GM12878 (cell line): Measurements from ENCODE around the gene RPS3. TPM values are rescaled to one million over a fixed set of nuclear protein-coding genes. Genes with fewer than 3 reads are reported as not detected.
"Not testable (repeated sequence)": the region's sequence is repeated elsewhere in the genome, so short reads cannot be mapped to it uniquely, and the experiment has no call there.

ENCODE experiments used
- ATAC-seq: fragments of 200-7000 bp; cut with Tn5 transposase; 3 replicates; pipeline ENCODE4 v1.9.1; 2020; ENCODE audit warnings: mild to moderate bottlenecking, moderate library complexity
- BruUV-seq: library from RNA; stranded (reverse); fragments of 400-500 nt; replicated peaks from 2 replicates; lab custom pipeline; 2021; lab: Mats Ljungman, UMichigan
- CTCF ChIA-PET: fragments of 300-600 bp; sonication (Branson Sonifier 250); formaldehyde crosslinking; extraction: SDS; loops from one replicate; lab custom pipeline; 2021; ENCODE audit warnings: inconsistent platforms; lab: Yijun Ruan, JAX
- POLR2A ChIA-PET: fragments of 350-600 bp; formaldehyde crosslinking; extraction: SDS; loops from one replicate; lab custom pipeline; 2021; ENCODE audit warnings: inconsistent platforms; lab: Charles Lee
- RAD21 ChIA-PET: fragments of 300-600 bp; sonication (Branson Sonifier 250); formaldehyde crosslinking; loops from one replicate; lab custom pipeline; 2023; ENCODE audit warnings: antibody characterized with exemption; ENCODE audit not compliant: unreplicated experiment; lab: Charles Lee
- SMC1A ChIA-PET: fragments of 300-600 bp; sonication (Branson Sonifier 250); formaldehyde crosslinking; loops from one replicate; lab custom pipeline; 2023; ENCODE audit not compliant: unreplicated experiment, uncharacterized antibody; lab: Charles Lee
- DNase-seq: peaks from one replicate; pipeline ENCODE4 v3.0.0-alpha.2; 2011; ENCODE audit warnings: low read depth, low spot score
- FAIRE-seq: peaks from 3 replicates; lab custom pipeline; 2011; peaks lifted over from hg19 to GRCh38; lab: Jason Lieb, UNC
- H2AFZ ChIP-seq: 2 replicates; pipeline ENCODE4 v1.6.0; 2011; ENCODE audit warnings: low read depth, low read length, control low read depth; ENCODE audit not compliant: control insufficient read depth
- H3K27ac ChIP-seq: 2 replicates; pipeline ENCODE4 v1.5.1; 2011; ENCODE audit warnings: control low read depth; ENCODE audit not compliant: control insufficient read depth, insufficient read depth
- H3K27me3 ChIP-seq, 2 experiments: replicated peaks in 1 of 2; 2 replicates each; pipeline versions ENCODE4 v1.6.0 to v1.6.1; 2011; ENCODE audit warnings: low read length in 1 of 2; ENCODE audit not compliant: control insufficient read depth in 2 of 2, insufficient read depth in 2 of 2
- H3K36me3 ChIP-seq, 2 experiments: 2 replicates each; pipeline ENCODE4 v1.5.1; 2011; ENCODE audit warnings: low read length in 1 of 2; ENCODE audit not compliant: control insufficient read depth in 2 of 2, insufficient read depth in 2 of 2
- H3K4me1 ChIP-seq: 2 replicates; pipeline ENCODE4 v1.6.1; 2011; ENCODE audit warnings: mild to moderate bottlenecking, low read length, moderate library complexity, mixed read lengths; ENCODE audit not compliant: control insufficient read depth, insufficient read depth
- H3K4me2 ChIP-seq: 2 replicates; pipeline ENCODE4 v1.6.0; 2011; ENCODE audit warnings: control low read depth; ENCODE audit not compliant: control insufficient read depth, insufficient read depth
- H3K4me3 ChIP-seq: fragments of 200-600 bp; sonication (generic); 2 replicates; pipeline ENCODE4 v1.5.1; 2016
- H3K79me2 ChIP-seq: 2 replicates; pipeline ENCODE4 v1.6.0; 2011; ENCODE audit warnings: low read length; ENCODE audit not compliant: control insufficient read depth, insufficient read depth
- H3K9ac ChIP-seq: 2 replicates; pipeline ENCODE4 v1.8.0; 2011; ENCODE audit warnings: low read length, control low read depth, mixed read lengths; ENCODE audit not compliant: control insufficient read depth, insufficient read depth
- H3K9me3 ChIP-seq: replicated peaks from 3 replicates; pipeline ENCODE4 v1.5.1; 2011; ENCODE audit warnings: mild to moderate bottlenecking, low read length; ENCODE audit not compliant: control insufficient read depth, insufficient read depth
- H4K20me1 ChIP-seq: 2 replicates; pipeline ENCODE4 v1.6.0; 2011; ENCODE audit not compliant: control insufficient read depth, insufficient read depth
- GABPA ChIP-seq: IDR thresholded peaks from 2 replicates; pipeline ENCODE4 v1.6.1; 2014; ENCODE audit warnings: antibody characterized with exemption, low read depth, mild to moderate bottlenecking, inconsistent platforms
- WGBS: methylation state at CpG from one replicate; pipeline ENCODE4 v1.1.6; 2016; ENCODE audit warnings: low lambda C conversion rate; ENCODE audit not compliant: insufficient replicate concordance, insufficient coverage; ENCODE audit errors: missing lambda C conversion rate; 5-methylcytosine and 5-hydroxymethylcytosine counted together
- in situ Hi-C: fragments of 300-500 bp; cut with MboI; formaldehyde crosslinking; loops from 9 replicates; pipeline ENCODE4 v1.14.3; 2018; ENCODE audit warnings: mixed read lengths
- intact Hi-C: fragments of 100-400 bp; cut with micrococcal nuclease; formaldehyde crosslinking; loops from one replicate; pipeline ENCODE4 v1.14.2; 2022; ENCODE audit not compliant: unreplicated experiment
- polyA plus RNA-seq, 11 experiments: library from polyadenylated mRNA; depleted of rRNA in 4 of 11; unstranded in 6 of 11; stranded (reverse) in 5 of 11; fragments of >200 nt; fragmentation: Nextera tagmentation in 4 of 11; fragmentation: Illumina TruSeq in 1 of 11; extraction: Ambion mirVana in 4 of 11; extraction: Trizol in 1 of 11; gene quantifications; 1 replicate in 1 of 11; 2 replicates in 10 of 11; pipeline versions ENCODE4 v1.2.1 to v1.2.3, GENCODE V29; 2011 to 2016; ENCODE audit warnings: inconsistent platforms in 2 of 11, missing spikeins in 2 of 11, low read depth in 1 of 11
- total RNA-seq, 4 experiments: library from RNA; depleted of rRNA in 3 of 4; stranded (reverse); fragments of >200 nt in 3 of 4; fragmentation: Illumina TruSeq in 1 of 4; extraction: Trizol in 1 of 4; gene quantifications; 2 replicates each; pipeline versions ENCODE4 v1.2.1 to v1.2.3, GENCODE V29; 2013 to 2021

Gene RPS3
- total and polyA plus RNA-seq, 10 of the 15 experiments (the other 5 are each of a cell fraction or from before 2014, with no cell fraction given) = 2,127 to 9,556 (median 4,327) TPM

- Histone ChIP-seq H3K4me2 (no peak overlapping the region), H3K9me3 (no peaks in the 10 kb centered on the region; the same call in 2 of the 3 replicates), H3K4me3 (no peak overlapping the region), H3K36me3 (no peaks in the 10 kb centered on the region), H4K20me1 (no peaks in the 10 kb centered on the region), H3K9ac (no peak overlapping the region)
- intact Hi-C loops (no loop called here), in situ Hi-C loops (no loop called here)
- ChIA-PET RAD21 (interaction anchor here (1.5 kb wide), 1 partner anchor 17 kb away, joined by 3 read pairs; no protein-coding TSS in a partner anchor), CTCF (interaction anchor here (1.1 kb wide), 1 partner anchor 86 kb away, joined by 3 read pairs; no protein-coding TSS in a partner anchor)
- no peak for ATAC-seq
- no peak for TF ChIP-seq GABPA
- TF ChIP-seq, all 136 proteins: peak for 0
- no peaks in the 10 kb centered on the region for H3K79me2 ChIP-seq
- FAIRE-seq (no peak), DNase-seq (no peak)
- 33% methylated on average over 2 of the region's 2 CpGs for WGBS
- no peaks in the 10 kb centered on the region for H3K27me3 ChIP-seq
- no peak overlapping the region for H3K27ac ChIP-seq
- ChIA-PET SMC1A (no interaction called here), POLR2A (interaction anchor here (0.7 kb wide), 1 partner anchor 84 kb away, joined by 7 read pairs; no protein-coding TSS in a partner anchor)
- no peak overlapping the region for H2AFZ ChIP-seq
- no TSS peak for BruUV-seq
- H3K4me1 ChIP-seq = no peaks in the 10 kb centered on the region; the same call in 1 of the 2 replicates
Measured at GRCh38 chr11:75356613-75357012, 42.7 kb upstream of the RPS3 start.

- H3K9me3 ChIP-seq, H3K4me3 ChIP-seq, H3K4me2 ChIP-seq, H3K9ac ChIP-seq, intact Hi-C loops, H3K4me1 ChIP-seq, H3K27ac ChIP-seq, in situ Hi-C loops, H3K27me3 ChIP-seq, H4K20me1 ChIP-seq, BruUV-seq, H3K36me3 ChIP-seq, ATAC-seq, H2AFZ ChIP-seq, H3K79me2 ChIP-seq, DNase-seq, FAIRE-seq: not testable (repeated sequence)
- POLR2A ChIA-PET = interaction anchor here (0.6 to 1.5 kb wide), 3 partner anchors 13 to 28 kb away, joined by 3 to 7 read pairs (median 5); no protein-coding TSS in a partner anchor
- whole genome bisulfite sequencing = 25% methylated on average over 4 of the region's 4 CpGs
- RAD21 ChIA-PET = interaction anchor here (1.3 to 1.8 kb wide), 2 partner anchors 9 to 20 kb away, joined by 4 to 7 read pairs; no protein-coding TSS in a partner anchor
- CTCF ChIA-PET = interaction anchor here (0.5 to 2.3 kb wide), 10 partner anchors 10 to 82 kb away, joined by 3 to 9 read pairs (median 4); no protein-coding TSS in a partner anchor
- SMC1A ChIA-PET = interaction anchor here (0.7 to 1.6 kb wide), 9 partner anchors 10 to 87 kb away, joined by 3 to 5 read pairs (median 3); no protein-coding TSS in a partner anchor
Measured at GRCh38 chr11:75362285-75362684, 37.0 kb upstream of the RPS3 start.
